ENCODE results near the gene SLC16A10. TPM values are rescaled to one million over a fixed set of nuclear protein-coding genes. Genes with fewer than 3 reads are reported as not detected.

SLC16A10 gene
- total RNA-seq, 1 experiment from 2014 or later: 1.7 TPM

DNA sequence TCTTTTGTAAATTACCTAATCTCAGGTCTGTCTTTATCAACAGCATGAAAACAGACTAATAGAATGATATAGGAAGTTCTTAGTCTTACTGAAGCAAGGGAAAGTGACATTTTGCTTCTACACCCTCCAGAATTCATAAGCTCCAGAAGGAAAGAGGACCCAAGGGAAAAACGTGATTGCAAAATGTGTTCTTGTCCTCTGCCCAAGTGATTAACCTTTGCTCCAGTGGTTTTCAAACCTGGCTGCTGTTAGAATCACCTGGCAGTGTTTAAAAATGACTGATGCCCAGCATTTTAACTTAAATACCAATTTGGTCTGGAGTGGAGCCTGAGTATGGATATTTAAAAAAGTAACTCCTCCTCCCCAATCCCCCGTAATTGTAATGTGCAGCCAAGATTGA is 191.4 kb downstream of the SLC16A10 start:
- no TSS peak for BruUV-seq (replicated peaks)
- Histone ChIP-seq H3K4me2 (no peak overlapping the region), H3K9me2 (ENCODE audit: insufficient read depth) (no peaks in the 10 kb centered on the region), H2AFZ (no peak overlapping the region), H3K9me3 (ENCODE audit: insufficient read depth, low read depth) (no peaks in the 10 kb centered on the region; the same call in 1 of the 2 replicates), H3K4me3 (no peak overlapping the region), H3K79me2 (ENCODE audit: low read depth) (peaks cover 8% of the 10 kb centered on the region), H3F3A (ENCODE audit: insufficient read depth, low read depth) (peaks cover 10% of the 10 kb centered on the region; the same call in 1 of the 2 replicates), H3K36me3 (ENCODE audit: low read depth) (peaks cover 37% of the 10 kb centered on the region), H3K27ac (no peak overlapping the region), H3K27me3 (ENCODE audit: insufficient read depth, low read depth) (no peaks in the 10 kb centered on the region), H3K4me1 (replicated peaks; ENCODE audit: insufficient read depth) (peaks cover 18% of the 10 kb centered on the region), H4K20me1 (ENCODE audit: insufficient read depth) (no peaks in the 10 kb centered on the region)
- no peak for TF ChIP-seq EZH2 (IDR thresholded peaks at IDR 0.05; ENCODE audit: low read depth)
- TF ChIP-seq, protein P1, sequence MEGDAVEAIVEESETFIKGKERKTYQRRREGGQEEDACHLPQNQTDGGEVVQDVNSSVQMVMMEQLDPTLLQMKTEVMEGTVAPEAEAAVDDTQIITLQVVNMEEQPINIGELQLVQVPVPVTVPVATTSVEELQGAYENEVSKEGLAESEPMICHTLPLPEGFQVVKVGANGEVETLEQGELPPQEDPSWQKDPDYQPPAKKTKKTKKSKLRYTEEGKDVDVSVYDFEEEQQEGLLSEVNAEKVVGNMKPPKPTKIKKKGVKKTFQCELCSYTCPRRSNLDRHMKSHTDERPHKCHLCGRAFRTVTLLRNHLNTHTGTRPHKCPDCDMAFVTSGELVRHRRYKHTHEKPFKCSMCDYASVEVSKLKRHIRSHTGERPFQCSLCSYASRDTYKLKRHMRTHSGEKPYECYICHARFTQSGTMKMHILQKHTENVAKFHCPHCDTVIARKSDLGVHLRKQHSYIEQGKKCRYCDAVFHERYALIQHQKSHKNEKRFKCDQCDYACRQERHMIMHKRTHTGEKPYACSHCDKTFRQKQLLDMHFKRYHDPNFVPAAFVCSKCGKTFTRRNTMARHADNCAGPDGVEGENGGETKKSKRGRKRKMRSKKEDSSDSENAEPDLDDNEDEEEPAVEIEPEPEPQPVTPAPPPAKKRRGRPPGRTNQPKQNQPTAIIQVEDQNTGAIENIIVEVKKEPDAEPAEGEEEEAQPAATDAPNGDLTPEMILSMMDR (conservative IDR thresholded peaks at IDR 0.05): no peak
- POLR2A ChIA-PET (ENCODE audit: unreplicated experiment): no interaction called here
- CTCF ChIA-PET: no interaction called here
- no peak for DNase-seq
- intact Hi-C loops (cut with micrococcal nuclease; ENCODE audit: unreplicated experiment): no loop called here

DNA sequence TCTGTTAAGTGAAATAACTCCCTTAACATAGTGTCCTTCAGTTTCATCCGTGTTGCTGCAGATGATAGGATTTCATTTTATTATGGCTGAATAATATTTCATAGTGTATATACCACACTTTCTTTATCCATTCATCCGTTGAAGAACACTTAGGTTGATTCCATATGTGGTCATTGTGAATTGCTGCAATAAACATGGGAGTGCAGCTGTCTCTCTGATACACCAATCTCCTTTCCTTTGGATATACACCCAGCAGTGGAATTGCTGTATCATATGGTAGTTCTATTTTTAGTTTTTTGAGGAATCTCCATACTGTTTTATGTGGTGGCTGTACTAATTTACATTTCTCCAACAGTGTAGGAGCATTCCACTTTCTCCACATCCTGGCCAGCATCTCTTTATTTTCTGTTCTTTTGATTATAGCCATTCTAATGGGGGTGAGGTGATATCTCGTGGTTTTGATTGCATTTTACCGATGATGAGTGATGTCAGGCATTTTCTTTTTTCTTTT is 193.2 kb downstream of the SLC16A10 start:
- CTCF ChIA-PET: no interaction called here
- H3K27ac ChIP-seq: no peak overlapping the region
- no peaks in the 10 kb centered on the region for H3K27me3 ChIP-seq (ENCODE audit: insufficient read depth, low read depth)
- H3K4me1 ChIP-seq (replicated peaks; ENCODE audit: insufficient read depth): peaks cover 18% of the 10 kb centered on the region
- peaks cover 25% of the 10 kb centered on the region for H3K36me3 ChIP-seq (ENCODE audit: low read depth)
- peaks cover 10% of the 10 kb centered on the region; the same call in 1 of the 2 replicates for H3F3A ChIP-seq (ENCODE audit: insufficient read depth, low read depth)
- POLR2A ChIA-PET (ENCODE audit: unreplicated experiment): no interaction called here
- no peak overlapping the region for H3K4me2 ChIP-seq
- H3K9me2 ChIP-seq (ENCODE audit: insufficient read depth): no peaks in the 10 kb centered on the region
- H3K9me3 ChIP-seq (ENCODE audit: insufficient read depth, low read depth): no peaks in the 10 kb centered on the region
- no TSS peak for BruUV-seq (replicated peaks)
- no peak overlapping the region for H2AFZ ChIP-seq
- peaks cover 8% of the 10 kb centered on the region; the same call in 1 of the 2 replicates for H3K79me2 ChIP-seq (ENCODE audit: low read depth)
- no peak for DNase-seq
- H3K4me3 ChIP-seq: no peak overlapping the region
- H4K20me1 ChIP-seq (ENCODE audit: insufficient read depth): no peaks in the 10 kb centered on the region
- no peak for TF ChIP-seq EZH2 (IDR thresholded peaks at IDR 0.05; ENCODE audit: low read depth)
- TF ChIP-seq, protein P1 (conservative IDR thresholded peaks at IDR 0.05): no peak
- intact Hi-C loops (cut with micrococcal nuclease; ENCODE audit: unreplicated experiment): no loop called here

Other genes with a start within 250 kb of the SLC16A10 start
- 40.1 and 46.4 TPM in 2 replicates for gene AMD1, start 212.7 kb upstream of the SLC16A10 start, total RNA-seq (2021)
- 27.9 and 28.5 TPM in 2 replicates for gene GTF3C6, start 128.8 kb upstream of the SLC16A10 start, total RNA-seq (2021)
- gene RPF2, start 105.5 kb upstream of the SLC16A10 start, total RNA-seq (2021): 24.7 and 25.6 TPM in 2 replicates

All from PC-9 (cell line).